GM18868 (cell line): ENCODE results near the gene HACD2.

Experiments
- ATAC-seq: cut with Tn5 transposase; IDR thresholded peaks from one replicate; pipeline ENCODE4 v1.9.1; 2021; ENCODE audit warnings: mild to moderate bottlenecking, moderate library complexity; ENCODE audit not compliant: unreplicated experiment

Gene HACD2

GRCh38 chr3:123527046-123527445 is 57.8 kb downstream of the HACD2 start:
- no peak for ATAC-seq

- no peak for ATAC-seq
Observed at GRCh38 chr3:123526474-123526873, 58.4 kb downstream of the HACD2 start.

GRCh38 chr3:123525433-123525832 is 59.4 kb downstream of the HACD2 start:
- ATAC-seq = no peak

GRCh38 chr3:123524981-123525380 is 59.9 kb downstream of the HACD2 start:
- ATAC-seq = no peak

- ATAC-seq = no peak
Observed at GRCh38 chr3:123523023-123523412, 61.8 kb downstream of the HACD2 start.

- ATAC-seq = no peak
Observed at GRCh38 chr3:123522320-123523022, 62.4 kb downstream of the HACD2 start.

- ATAC-seq = no peak
Observed at GRCh38 chr3:123521179-123521969, 63.5 kb downstream of the HACD2 start.

GRCh38 chr3:123520656-123521055 is 64.2 kb downstream of the HACD2 start:
- no peak for ATAC-seq

GRCh38 chr3:123518892-123519485 is 65.9 kb downstream of the HACD2 start:
- ATAC-seq = no peak

GRCh38 chr3:123511726-123512125 is 73.1 kb downstream of the HACD2 start:
- no peak for ATAC-seq

GRCh38 chr3:123511084-123511483 is 73.8 kb downstream of the HACD2 start:
- ATAC-seq = no peak

- no peak for ATAC-seq
Observed at GRCh38 chr3:123508178-123508577, 76.7 kb downstream of the HACD2 start.

GRCh38 chr3:123505820-123506219 is 79.0 kb downstream of the HACD2 start:
- no peak for ATAC-seq

- ATAC-seq = no peak
Observed at GRCh38 chr3:123503203-123503602, 81.7 kb downstream of the HACD2 start.

GRCh38 chr3:123499322-123499721 is 85.5 kb downstream of the HACD2 start:
- ATAC-seq = no peak

GRCh38 chr3:123498761-123499160 is 86.1 kb downstream of the HACD2 start:
- no peak for ATAC-seq

- no peak for ATAC-seq
Observed at GRCh38 chr3:123493912-123494311, 90.9 kb downstream of the HACD2 start.

GRCh38 chr3:123491966-123492587 is 92.8 kb downstream of the HACD2 start:
- ATAC-seq = no peak

GRCh38 chr3:123489400-123490004 is 95.4 kb downstream of the HACD2 start:
- ATAC-seq = no peak

GRCh38 chr3:123488645-123489347 is 96.1 kb downstream of the HACD2 start:
- no peak for ATAC-seq
